ENCODE results near the gene MTMR4.
"Not testable (repeated sequence)": the region's sequence is repeated elsewhere in the genome, so short reads cannot be mapped to it uniquely, and the experiment has no call there.

Gene MTMR4

DNA sequence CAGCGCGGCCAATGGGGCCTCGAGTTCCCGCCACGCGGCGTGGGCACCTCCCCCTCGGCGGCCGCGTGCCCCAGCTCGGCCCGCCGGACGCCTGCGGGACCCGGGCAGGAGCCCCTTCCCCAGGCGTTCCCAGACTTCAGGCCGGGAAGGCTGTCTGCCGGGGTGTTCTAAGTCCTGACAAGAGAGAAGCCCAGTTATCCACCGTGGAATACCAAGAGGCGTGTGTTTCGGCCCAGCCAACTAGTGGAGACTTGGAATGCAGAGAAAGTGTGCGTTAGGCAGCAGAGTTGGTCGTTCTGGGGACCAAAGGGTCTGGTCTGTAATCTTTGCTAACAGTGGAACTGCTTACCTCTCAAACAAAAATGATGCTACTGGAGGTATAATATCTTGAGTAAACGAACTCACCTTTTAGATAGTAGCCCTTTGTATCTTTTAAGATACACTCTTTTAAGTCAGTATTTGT is 26.0 kb downstream of the MTMR4 start:
- no peak overlapping the region for H3K4me3 ChIP-seq (ENCODE audit: low read depth, low read length)
- DNase-seq (ENCODE audit: low read depth), result no peak
- in situ Hi-C loops (cut with HindIII; ENCODE audit: low sequenced_read_pairs), result no loop called here
- TF ChIP-seq, protein P1, sequence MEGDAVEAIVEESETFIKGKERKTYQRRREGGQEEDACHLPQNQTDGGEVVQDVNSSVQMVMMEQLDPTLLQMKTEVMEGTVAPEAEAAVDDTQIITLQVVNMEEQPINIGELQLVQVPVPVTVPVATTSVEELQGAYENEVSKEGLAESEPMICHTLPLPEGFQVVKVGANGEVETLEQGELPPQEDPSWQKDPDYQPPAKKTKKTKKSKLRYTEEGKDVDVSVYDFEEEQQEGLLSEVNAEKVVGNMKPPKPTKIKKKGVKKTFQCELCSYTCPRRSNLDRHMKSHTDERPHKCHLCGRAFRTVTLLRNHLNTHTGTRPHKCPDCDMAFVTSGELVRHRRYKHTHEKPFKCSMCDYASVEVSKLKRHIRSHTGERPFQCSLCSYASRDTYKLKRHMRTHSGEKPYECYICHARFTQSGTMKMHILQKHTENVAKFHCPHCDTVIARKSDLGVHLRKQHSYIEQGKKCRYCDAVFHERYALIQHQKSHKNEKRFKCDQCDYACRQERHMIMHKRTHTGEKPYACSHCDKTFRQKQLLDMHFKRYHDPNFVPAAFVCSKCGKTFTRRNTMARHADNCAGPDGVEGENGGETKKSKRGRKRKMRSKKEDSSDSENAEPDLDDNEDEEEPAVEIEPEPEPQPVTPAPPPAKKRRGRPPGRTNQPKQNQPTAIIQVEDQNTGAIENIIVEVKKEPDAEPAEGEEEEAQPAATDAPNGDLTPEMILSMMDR (IDR thresholded peaks at IDR 0.05; ENCODE audit: low read depth, low read length, missing control alignments), result no peak

DNA sequence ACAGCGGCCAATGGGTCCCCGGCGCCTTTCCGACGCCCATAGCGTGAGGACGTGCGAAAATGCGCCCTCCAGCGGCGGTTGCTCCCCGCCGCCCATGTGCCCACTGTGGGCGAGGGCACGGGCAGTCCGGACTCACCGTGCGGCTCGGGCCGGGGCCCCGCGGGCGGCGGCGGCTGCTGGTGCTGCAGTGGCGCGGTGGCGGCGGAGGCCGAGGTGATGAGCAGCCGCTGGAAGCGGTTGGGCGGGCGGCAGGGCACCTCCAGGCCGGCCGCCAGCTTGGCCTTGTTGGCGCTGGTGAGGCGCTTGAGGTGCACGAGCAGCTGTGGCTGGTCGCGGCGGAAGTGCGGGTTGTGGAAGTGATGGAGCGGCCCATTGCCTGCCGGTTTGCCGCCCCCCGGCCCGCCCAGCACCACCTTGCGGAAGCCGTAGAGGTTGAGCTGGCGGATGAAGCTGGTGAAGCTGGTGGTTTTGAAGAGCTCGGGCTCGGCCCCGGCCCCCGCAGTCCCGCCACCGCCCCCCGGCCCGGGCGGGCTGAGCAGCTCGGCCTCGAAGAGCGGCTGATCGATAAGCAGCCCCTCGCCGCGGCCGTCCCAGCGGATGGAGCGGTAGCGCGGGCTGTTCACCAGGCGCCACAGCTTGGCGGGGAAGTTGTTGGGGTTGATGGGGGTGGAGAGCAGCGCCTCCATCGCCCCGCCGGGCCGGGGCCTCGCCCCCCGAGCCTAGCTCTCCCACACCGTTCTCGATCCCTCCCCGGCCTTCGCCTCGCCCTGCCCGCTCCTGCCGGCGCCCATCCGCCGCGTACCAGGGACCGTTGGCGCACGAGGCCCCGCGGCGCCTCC is 26.6 kb downstream of the MTMR4 start, which contains the start of gene HSF5:
TSS of gene HSF5 (minus strand) at position 820 of the 839 bp plus-strand sequence. CDS start at position 686, 134 bp downstream.
- no peak within 1 kb of the TSS for H3K4me3 ChIP-seq (ENCODE audit: low read depth, low read length)
- no peak for DNase-seq (ENCODE audit: low read depth)
- TF ChIP-seq, protein P1 (IDR thresholded peaks at IDR 0.05; ENCODE audit: low read depth, low read length, missing control alignments), result no peak
- in situ Hi-C loops (cut with HindIII; ENCODE audit: low sequenced_read_pairs), result no loop called here

DNA sequence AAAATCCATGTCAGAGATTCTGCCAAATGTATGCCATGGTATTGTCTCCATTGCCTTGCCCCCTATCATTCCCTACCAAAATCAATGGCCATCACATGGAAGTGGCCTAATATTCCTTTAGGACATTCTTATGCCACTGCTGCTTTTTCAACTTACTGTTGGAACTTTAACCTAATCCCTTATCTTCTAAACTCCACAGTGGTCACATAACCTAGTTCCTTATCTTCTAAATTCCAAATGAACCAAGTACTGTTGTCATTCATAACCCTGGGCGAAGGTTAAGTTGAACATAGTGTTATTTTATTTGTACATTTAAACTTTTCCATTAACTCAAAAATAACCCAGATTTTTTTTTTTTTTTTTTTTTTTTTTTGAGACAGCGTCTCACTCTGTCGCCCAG is 29.8 kb downstream of the MTMR4 start:
- DNase-seq (ENCODE audit: low read depth), result no peak
- TF ChIP-seq, protein P1 (IDR thresholded peaks at IDR 0.05; ENCODE audit: low read depth, low read length, missing control alignments), result no peak
- in situ Hi-C loops (cut with HindIII; ENCODE audit: low sequenced_read_pairs), result no loop called here
- no peak overlapping the region for H3K4me3 ChIP-seq (ENCODE audit: low read depth, low read length)

DNA sequence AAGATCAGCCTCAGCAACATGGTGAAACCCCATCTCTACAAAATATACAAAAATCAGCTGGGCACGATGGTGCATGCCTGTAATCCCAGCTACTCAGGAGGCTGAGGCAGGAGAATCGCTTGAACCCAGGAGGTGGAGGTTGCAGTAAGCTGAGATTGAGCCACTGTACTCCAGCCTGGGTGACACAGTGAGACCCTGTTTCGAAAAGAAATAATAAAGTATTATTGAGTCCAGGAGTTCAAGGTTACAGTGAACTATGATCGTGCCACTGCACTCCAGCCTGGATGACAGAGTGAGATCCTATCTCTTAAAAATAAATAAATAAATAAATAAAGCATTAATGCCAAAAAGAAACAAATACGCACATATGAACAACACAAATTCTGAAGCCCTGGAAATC is 32.6 kb downstream of the MTMR4 start:
- H3K4me3 ChIP-seq (ENCODE audit: low read depth, low read length); in situ Hi-C loops (cut with HindIII; ENCODE audit: low sequenced_read_pairs); DNase-seq (ENCODE audit: low read depth): not testable (repeated sequence)

DNA sequence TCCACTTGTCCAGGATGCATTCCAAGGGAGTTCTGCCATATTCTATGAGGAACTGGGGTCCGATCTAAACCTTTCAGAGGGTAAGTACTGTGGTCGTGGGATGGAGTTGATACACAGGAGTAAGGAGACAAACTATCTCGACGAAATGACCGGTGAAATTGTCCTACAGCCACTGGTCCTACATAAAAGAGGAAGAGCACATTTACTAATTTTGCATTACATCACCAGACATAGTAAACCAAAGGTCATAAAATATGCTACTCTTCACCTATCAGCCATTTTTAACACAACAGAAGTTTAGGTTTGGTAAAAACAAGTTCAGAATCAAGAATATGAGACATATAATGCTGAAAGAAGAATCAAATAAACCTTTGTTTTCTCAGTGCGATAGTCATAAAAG is 34.3 kb downstream of the MTMR4 start:
- no peak for DNase-seq (ENCODE audit: low read depth)
- no peak overlapping the region for H3K4me3 ChIP-seq (ENCODE audit: low read depth, low read length)
- in situ Hi-C loops (cut with HindIII; ENCODE audit: low sequenced_read_pairs), result no loop called here
- TF ChIP-seq, protein P1 (IDR thresholded peaks at IDR 0.05; ENCODE audit: low read depth, low read length, missing control alignments), result no peak

DNA sequence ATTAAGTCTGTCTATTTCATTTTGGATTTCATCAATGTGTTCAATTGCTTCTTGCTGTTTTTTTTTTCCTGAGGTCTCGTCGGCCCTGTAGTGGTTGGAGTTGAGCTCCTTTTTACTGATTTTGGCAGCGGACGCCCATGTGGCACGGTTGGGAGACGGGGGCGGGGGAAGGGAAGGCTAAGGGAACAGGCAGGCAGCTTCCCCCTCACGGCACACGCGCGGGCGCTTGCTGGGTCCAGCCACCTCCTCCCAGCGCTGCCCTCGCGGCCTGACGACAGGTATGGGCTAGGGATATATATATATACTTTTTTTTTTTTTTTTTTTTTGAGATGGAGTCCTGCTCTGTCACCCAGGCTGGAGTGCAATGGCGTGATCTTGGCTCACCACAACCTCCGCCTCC is 37.6 kb downstream of the MTMR4 start:
- in situ Hi-C loops (cut with HindIII; ENCODE audit: low sequenced_read_pairs), result no loop called here
- DNase-seq (ENCODE audit: low read depth), result no peak
- TF ChIP-seq, protein P1 (IDR thresholded peaks at IDR 0.05; ENCODE audit: low read depth, low read length, missing control alignments), result no peak
- H3K4me3 ChIP-seq (ENCODE audit: low read depth, low read length), result no peak overlapping the region

DNA sequence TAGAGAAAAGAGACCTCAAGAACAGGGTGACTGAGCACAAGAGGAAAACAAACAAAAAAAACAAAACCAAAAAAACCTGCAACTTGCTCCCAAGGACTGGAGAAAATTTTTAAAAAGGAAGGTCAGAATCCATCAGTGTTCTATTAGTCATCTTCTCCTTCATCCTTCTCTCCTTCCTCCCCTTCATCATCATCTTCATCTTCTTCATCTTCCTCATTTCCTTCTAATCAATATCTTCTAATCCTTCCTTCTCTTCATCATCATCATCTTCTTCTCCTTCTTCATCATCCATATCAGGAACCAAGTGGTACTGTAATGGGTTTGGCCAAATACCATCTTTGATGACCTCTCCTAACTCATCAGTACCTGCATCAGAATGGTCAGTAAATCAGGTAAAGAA is 38.5 kb downstream of the MTMR4 start:
- in situ Hi-C loops (cut with HindIII; ENCODE audit: low sequenced_read_pairs), result no loop called here
- H3K4me3 ChIP-seq (ENCODE audit: low read depth, low read length), result no peak overlapping the region
- TF ChIP-seq, protein P1 (IDR thresholded peaks at IDR 0.05; ENCODE audit: low read depth, low read length, missing control alignments), result no peak
- no peak for DNase-seq (ENCODE audit: low read depth)
